NCI-H2107 treated with DMSO at 0.1 percent for 48 hours (cell line): ENCODE results near the gene DISC1.
A peak's percentile ranks its signal among the peaks of the same experiment; 100 is the strongest.
"Not testable (repeated sequence)": the region's sequence is repeated elsewhere in the genome, so short reads cannot be mapped to it uniquely, and the experiment has no call there.

Experiments
- DNase-seq: peaks from one replicate; lab custom pipeline; 2025; ENCODE audit not compliant: unreplicated experiment; lab: John Stamatoyannopoulos, UW

DISC1 gene

GRCh38 chr1:231724876-231725647, 98.5 kb downstream of the DISC1 start:
- peak; percentile 14 for DNase-seq

GRCh38 chr1:231727171-231727570, 100.6 kb downstream of the DISC1 start:
- no peak for DNase-seq

GRCh38 chr1:231728987-231729386, 102.4 kb downstream of the DISC1 start:
- not testable (repeated sequence) for DNase-seq

GRCh38 chr1:231729544-231729943, 103.0 kb downstream of the DISC1 start:
- DNase-seq: no peak

- DNase-seq: no peak
Measured at GRCh38 chr1:231731268-231731667, 104.7 kb downstream of the DISC1 start.

- DNase-seq: no peak
Measured at GRCh38 chr1:231733063-231733462, 106.5 kb downstream of the DISC1 start.

- no peak for DNase-seq
Measured at GRCh38 chr1:231733672-231734071, 107.1 kb downstream of the DISC1 start.

GRCh38 chr1:231734417-231734816, 107.8 kb downstream of the DISC1 start:
- DNase-seq: no peak

GRCh38 chr1:231735411-231735810, 108.8 kb downstream of the DISC1 start:
- DNase-seq: no peak

- no peak for DNase-seq
Measured at GRCh38 chr1:231735941-231736340, 109.4 kb downstream of the DISC1 start.

GRCh38 chr1:231736464-231736863, 109.9 kb downstream of the DISC1 start:
- DNase-seq: no peak

- no peak for DNase-seq
Measured at GRCh38 chr1:231738554-231738953, 112.0 kb downstream of the DISC1 start.

GRCh38 chr1:231743966-231744365, 117.4 kb downstream of the DISC1 start:
- no peak for DNase-seq

GRCh38 chr1:231748760-231749415, 122.3 kb downstream of the DISC1 start:
- no peak for DNase-seq

GRCh38 chr1:231750296-231750695, 123.7 kb downstream of the DISC1 start:
- no peak for DNase-seq

GRCh38 chr1:231750818-231751362, 124.3 kb downstream of the DISC1 start:
- no peak for DNase-seq

GRCh38 chr1:231751415-231751814, 124.8 kb downstream of the DISC1 start:
- DNase-seq: no peak

GRCh38 chr1:231753313-231753712, 126.7 kb downstream of the DISC1 start:
- DNase-seq: no peak

- DNase-seq: no peak
Measured at GRCh38 chr1:231757101-231757404, 130.5 kb downstream of the DISC1 start.

GRCh38 chr1:231757759-231758158, 131.2 kb downstream of the DISC1 start:
- no peak for DNase-seq

GRCh38 chr1:231761252-231761651, 134.7 kb downstream of the DISC1 start:
- DNase-seq: no peak

GRCh38 chr1:231761747-231762541, 135.4 kb downstream of the DISC1 start:
- no peak for DNase-seq
